Psoas muscle (tissue), 8 donors: Measurements from ENCODE around the gene SYN1. TPM values are rescaled to one million over a fixed set of nuclear protein-coding genes. Genes with fewer than 3 reads are reported as not detected.

ENCODE experiments used
- ATAC-seq, 4 donors: fragments of 200-7000 bp; cut with Tn5 transposase; one replicate each; pipeline ENCODE4 v1.9.1; 2020; ENCODE audit warnings: moderate library complexity in 3 of 4, mild to moderate bottlenecking in 2 of 4
- DNase-seq, 2 donors: peaks; one replicate each; pipeline ENCODE4 v3.0.0-alpha.2; 2020
- H3K27ac ChIP-seq: fragments of 200-600 bp; one replicate; pipeline ENCODE4 v1.8.0; 2022
- H3K27me3 ChIP-seq, 3 donors: fragments of 200-600 bp in 1 of 3; one replicate each; pipeline versions ENCODE4 v1.6.1 to v1.8.0; 2013 to 2022; ENCODE audit warnings: low read length in 2 of 3, mild to moderate bottlenecking in 2 of 3, moderate library complexity in 1 of 3; ENCODE audit not compliant: insufficient read depth in 3 of 3
- H3K36me3 ChIP-seq, 2 donors: fragments of 200-600 bp in 1 of 2; one replicate each; pipeline versions ENCODE4 v1.6.1 to v1.8.0; 2013 to 2022; ENCODE audit warnings: low read depth in 1 of 2, mild to moderate bottlenecking in 1 of 2, moderate library complexity in 1 of 2; ENCODE audit not compliant: insufficient read depth in 1 of 2
- H3K4me1 ChIP-seq: fragments of 200-600 bp; one replicate; pipeline ENCODE4 v1.8.0; 2022
- H3K4me3 ChIP-seq: fragments of 200-600 bp; one replicate; pipeline ENCODE4 v1.8.0; 2022; ENCODE audit warnings: mild to moderate bottlenecking
- H3K9me3 ChIP-seq: fragments of 200-600 bp; one replicate; pipeline ENCODE4 v1.8.0; 2022
- WGBS, 3 donors: extraction: QIAGEN DNeasy Blood & Tissue Kit; methylation state at CpG; one replicate each; pipeline versions ENCODE4 v1.1.6 to v1.1.7; 2013; 5-methylcytosine and 5-hydroxymethylcytosine counted together
- intact Hi-C, 2 donors: fragments of 100-400 bp; cut with DNase I; formaldehyde crosslinking; loops; one replicate each; pipeline versions ENCODE4 v1.11.0 to v1.14.2; 2022
- polyA plus RNA-seq, 3 donors: library from polyadenylated mRNA; stranded (reverse); fragments of 200-250 nt; gene quantifications; one replicate each; pipeline ENCODE4 v1.2.3, GENCODE V29; 2013
- total RNA-seq, 4 donors: library from RNA; stranded (reverse); fragmentation: NEBNext Ultra II Directional in 2 of 4; extraction: Animal tissue kit (Norgen Biotek cat#: 25700) in 2 of 4; gene quantifications; one replicate each; pipeline versions ENCODE4 v1.2.1 to v1.2.4, GENCODE V29; 2021 to 2023
- TF ChIP-seq, protein P1 (sequence below): fragments of 200-600 bp; IDR thresholded peaks from one replicate; pipeline ENCODE4 v1.8.0; 2022; ENCODE audit warnings: antibody characterized with exemption
- donor health status: healthy with polysubstance abuse.
- donor health status: DM: no; HTN: no; CAD: no; lungs with moderate emphysema.
- donor health status: Bipolar disorder and iron deficiency.
- donor health status: healthy.
- donor health status: DM: yes; HTN: yes; CAD: no.
- donor health status: DM: no; HTN: no; CAD: no.
- donor health status: DM: no; HTN: no; CAD: no.
- donor health status: DM: yes; HTN: yes; CAD: no.

SYN1 gene
- total and polyA plus RNA-seq, 7 donors: 0.80 to 7.0 (median 2.3) TPM

DNA sequence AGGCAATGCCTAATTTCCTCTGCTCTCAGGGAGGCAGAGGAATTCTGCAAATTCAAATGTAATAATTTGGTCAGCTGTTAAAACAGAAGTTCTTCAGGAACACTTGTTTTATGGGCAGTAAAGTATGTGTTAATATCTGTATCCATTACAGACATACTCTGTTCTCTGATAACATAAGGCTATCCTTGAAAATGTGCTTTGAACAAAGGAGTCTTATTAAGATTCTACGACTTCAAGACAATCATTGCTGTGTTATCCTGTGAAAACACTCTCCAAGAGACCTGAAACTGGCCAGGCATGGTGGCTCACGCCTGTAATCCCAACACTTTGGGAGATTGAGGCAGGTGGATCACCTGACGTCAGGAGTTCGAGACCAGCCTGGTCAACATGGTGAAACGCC, 12.0 kb upstream of the SYN1 start:
- intact Hi-C loops: no loop called here
- no peak for ATAC-seq
- no peak overlapping the region for H3K27ac ChIP-seq
- no peaks in the 10 kb centered on the region for H3K9me3 ChIP-seq
- peaks cover 0 to 3% (median 0%) of the 10 kb centered on the region in 3 donors for H3K27me3 ChIP-seq
- 69 to 87% (median 75%) methylated on average over 5 of the region's 5 CpGs for WGBS, 3 donors
- no peak overlapping the region for H3K4me3 ChIP-seq
- H3K36me3 ChIP-seq: peaks cover 0 to 20% of the 10 kb centered on the region in 2 donors
- TF ChIP-seq, protein P1, sequence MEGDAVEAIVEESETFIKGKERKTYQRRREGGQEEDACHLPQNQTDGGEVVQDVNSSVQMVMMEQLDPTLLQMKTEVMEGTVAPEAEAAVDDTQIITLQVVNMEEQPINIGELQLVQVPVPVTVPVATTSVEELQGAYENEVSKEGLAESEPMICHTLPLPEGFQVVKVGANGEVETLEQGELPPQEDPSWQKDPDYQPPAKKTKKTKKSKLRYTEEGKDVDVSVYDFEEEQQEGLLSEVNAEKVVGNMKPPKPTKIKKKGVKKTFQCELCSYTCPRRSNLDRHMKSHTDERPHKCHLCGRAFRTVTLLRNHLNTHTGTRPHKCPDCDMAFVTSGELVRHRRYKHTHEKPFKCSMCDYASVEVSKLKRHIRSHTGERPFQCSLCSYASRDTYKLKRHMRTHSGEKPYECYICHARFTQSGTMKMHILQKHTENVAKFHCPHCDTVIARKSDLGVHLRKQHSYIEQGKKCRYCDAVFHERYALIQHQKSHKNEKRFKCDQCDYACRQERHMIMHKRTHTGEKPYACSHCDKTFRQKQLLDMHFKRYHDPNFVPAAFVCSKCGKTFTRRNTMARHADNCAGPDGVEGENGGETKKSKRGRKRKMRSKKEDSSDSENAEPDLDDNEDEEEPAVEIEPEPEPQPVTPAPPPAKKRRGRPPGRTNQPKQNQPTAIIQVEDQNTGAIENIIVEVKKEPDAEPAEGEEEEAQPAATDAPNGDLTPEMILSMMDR: no peak
- no peaks in the 10 kb centered on the region for H3K4me1 ChIP-seq
- no peak for DNase-seq

DNA sequence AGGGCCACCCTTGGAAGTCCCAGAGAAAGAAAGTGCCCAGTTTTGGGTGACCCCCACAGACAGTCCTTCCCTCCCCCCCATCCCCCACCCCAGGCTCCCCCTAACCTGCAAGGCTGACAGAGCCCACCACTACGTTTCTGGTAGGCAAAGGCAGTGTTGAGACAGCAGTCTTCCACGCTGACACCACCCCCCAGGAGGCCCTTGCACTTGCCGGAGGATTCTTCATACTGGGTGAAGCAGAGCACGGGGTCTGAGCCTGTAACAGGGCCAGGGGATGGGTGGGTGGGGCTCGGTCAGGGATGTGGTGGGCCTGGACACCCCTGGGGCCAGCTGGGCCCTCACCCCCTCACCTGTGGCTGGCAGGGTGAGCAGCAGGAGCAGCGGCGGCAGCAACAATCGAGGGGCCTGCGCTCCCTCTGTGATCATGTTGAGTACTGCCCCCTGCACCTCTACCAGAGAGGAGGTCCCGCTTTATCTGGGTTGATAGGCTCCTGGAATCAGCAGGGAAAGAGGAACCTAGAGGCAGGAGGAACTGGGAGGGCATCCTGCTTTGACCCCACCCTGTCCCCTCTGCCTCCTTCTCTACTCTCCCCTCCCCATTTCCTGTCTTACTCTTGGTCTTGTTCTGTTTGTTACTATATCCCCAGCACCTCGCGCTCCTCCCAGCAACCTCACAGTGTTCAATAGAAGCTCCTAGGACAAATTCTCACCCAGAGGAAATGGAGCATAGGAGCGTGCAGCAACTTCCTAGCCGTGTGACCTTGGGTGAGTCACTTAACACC, 10.0 kb upstream of the SYN1 start, which contains the start of gene CFP:
CFP (minus strand) TSS at position 512 of the 782 bp plus-strand sequence; CDS start at position 426, 86 bp downstream.
- Histone ChIP-seq H3K4me1 (no peaks in the 10 kb centered on the region), H3K36me3 (peaks cover 0 to 4% of the 10 kb centered on the region in 2 donors), H3K27me3 (peaks cover 0 to 6% (median 0%) of the 10 kb centered on the region in 3 donors), H3K4me3 (no peak within 1 kb of the TSS), H3K27ac (no peak within 1 kb of the TSS), H3K9me3 (no peaks in the 10 kb centered on the region)
- intact Hi-C loops: no loop called here
- no peak for ATAC-seq
- TF ChIP-seq, protein P1: no peak
- DNase-seq: no peak
- 48 to 60% (median 56%) methylated on average over 11 to 14 of the region's 14 CpGs for WGBS, 3 donors

DNA sequence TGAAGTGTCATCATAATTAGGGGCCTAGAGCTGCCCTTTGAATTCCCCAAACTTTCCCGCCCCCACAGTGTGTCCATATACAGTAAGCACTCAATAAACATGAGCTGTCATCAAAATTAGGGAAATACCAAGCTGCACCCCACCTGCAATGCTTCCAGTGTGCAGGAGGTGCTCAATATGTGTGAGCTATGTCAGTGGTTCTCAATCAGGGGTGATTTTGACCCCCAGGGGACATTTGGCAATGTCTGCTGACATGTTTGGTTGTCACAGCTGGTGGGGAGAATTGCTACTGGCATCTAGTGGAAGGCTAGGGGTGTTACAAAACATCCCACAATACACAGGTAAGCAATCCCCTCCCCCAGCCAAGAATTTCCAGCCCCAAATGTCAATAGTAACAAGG, 9.3 kb upstream of the SYN1 start:
- H3K36me3 ChIP-seq: no peaks in the 10 kb centered on the region
- intact Hi-C loops: no loop called here
- peaks cover 0 to 10% (median 0%) of the 10 kb centered on the region in 3 donors for H3K27me3 ChIP-seq
- no peaks in the 10 kb centered on the region for H3K9me3 ChIP-seq
- TF ChIP-seq, protein P1: no peak
- ATAC-seq (no peak), DNase-seq (no peak)
- H3K27ac ChIP-seq: no peak overlapping the region
- WGBS, 3 donors: 62 to 100% (median 98%) methylated on average over 1 of the region's 1 CpG
- H3K4me3 ChIP-seq: no peak overlapping the region
- no peaks in the 10 kb centered on the region for H3K4me1 ChIP-seq

DNA sequence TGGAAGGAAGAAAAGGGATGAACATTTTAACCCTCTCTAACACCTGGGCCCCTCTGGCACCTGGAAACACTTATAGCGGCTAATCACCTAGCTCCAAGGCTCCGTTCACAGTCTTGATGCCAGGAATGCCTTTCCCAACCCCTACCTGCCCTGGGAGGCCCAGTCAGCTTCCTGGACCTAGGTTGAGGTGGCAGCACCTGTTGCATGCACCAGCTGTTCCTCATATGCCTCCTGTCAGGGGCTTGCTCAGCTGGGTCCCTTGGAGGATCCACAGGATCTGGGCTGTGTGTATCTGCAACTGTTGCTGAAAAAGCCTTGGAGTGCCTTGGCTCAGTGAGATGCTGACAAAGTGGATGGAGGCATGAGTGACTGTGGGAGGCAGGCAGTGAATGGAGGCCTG, 5.7 kb upstream of the SYN1 start:
- no peaks in the 10 kb centered on the region for H3K9me3 ChIP-seq
- TF ChIP-seq, protein P1: no peak
- H3K4me1 ChIP-seq: no peaks in the 10 kb centered on the region
- no peak overlapping the region for H3K27ac ChIP-seq
- ATAC-seq: no peak
- 73 to 87% (median 84%) methylated on average over 2 of the region's 2 CpGs for WGBS, 3 donors
- H3K36me3 ChIP-seq: no peaks in the 10 kb centered on the region
- H3K27me3 ChIP-seq: peaks cover 0 to 31% (median 0%) of the 10 kb centered on the region in 3 donors
- no peak for DNase-seq
- H3K4me3 ChIP-seq: no peak overlapping the region
- intact Hi-C loops: no loop called here
